ENCODE results near the gene CCDC14.
A peak's percentile ranks its signal among the peaks of the same experiment; 100 is the strongest.
"Not testable (repeated sequence)": the region's sequence is repeated elsewhere in the genome, so short reads cannot be mapped to it uniquely, and the experiment has no call there.

CCDC14 gene, protein sequence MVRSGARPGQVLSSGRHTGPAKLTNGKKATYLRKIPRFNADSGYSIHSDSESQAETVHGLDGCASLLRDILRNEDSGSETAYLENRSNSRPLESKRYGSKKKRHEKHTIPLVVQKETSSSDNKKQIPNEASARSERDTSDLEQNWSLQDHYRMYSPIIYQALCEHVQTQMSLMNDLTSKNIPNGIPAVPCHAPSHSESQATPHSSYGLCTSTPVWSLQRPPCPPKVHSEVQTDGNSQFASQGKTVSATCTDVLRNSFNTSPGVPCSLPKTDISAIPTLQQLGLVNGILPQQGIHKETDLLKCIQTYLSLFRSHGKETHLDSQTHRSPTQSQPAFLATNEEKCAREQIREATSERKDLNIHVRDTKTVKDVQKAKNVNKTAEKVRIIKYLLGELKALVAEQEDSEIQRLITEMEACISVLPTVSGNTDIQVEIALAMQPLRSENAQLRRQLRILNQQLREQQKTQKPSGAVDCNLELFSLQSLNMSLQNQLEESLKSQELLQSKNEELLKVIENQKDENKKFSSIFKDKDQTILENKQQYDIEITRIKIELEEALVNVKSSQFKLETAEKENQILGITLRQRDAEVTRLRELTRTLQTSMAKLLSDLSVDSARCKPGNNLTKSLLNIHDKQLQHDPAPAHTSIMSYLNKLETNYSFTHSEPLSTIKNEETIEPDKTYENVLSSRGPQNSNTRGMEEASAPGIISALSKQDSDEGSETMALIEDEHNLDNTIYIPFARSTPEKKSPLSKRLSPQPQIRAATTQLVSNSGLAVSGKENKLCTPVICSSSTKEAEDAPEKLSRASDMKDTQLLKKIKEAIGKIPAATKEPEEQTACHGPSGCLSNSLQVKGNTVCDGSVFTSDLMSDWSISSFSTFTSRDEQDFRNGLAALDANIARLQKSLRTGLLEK

DNA sequence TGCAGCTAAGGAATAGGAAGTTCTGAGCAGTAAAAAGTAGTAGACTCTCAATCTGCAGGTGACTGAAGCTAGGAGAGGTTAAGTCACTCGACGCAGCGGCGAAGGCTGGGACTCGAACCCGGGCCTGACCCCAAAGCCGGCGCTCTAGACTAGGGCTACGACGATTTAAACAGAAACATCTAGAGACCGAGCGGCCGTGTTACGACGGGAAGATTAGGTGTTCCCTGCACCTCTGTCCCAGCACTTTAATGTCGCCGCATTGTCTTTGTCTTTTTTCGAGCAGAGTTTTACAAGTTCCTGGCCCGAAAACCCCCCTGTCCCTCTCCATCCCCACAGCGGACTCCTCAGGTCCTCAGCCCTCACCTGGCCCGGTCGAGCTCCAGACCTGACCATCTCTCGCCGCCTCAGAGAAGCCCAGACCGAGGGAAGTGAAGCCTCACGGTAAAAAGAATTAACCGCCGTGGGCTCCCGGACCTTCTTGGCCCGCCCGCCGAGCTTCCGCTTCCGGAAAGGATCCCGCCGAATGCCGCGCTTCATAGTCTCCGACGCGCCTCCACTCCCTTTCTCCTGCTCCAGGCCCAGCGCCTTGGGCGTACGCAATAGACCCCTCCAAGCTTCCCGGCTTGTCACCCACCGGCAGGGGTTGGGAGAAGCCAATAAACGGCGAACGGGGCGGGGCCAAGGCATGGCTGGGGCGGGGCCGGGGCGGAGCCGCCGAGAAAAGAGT, at the start of gene CCDC14:
TSS of gene CCDC14 (minus strand) at position 449 of the 727 bp plus-strand sequence. CDS start at position 393, 56 bp downstream.
- DNase-seq (ENCODE audit: low spot score), result peak; percentile 95

DNA sequence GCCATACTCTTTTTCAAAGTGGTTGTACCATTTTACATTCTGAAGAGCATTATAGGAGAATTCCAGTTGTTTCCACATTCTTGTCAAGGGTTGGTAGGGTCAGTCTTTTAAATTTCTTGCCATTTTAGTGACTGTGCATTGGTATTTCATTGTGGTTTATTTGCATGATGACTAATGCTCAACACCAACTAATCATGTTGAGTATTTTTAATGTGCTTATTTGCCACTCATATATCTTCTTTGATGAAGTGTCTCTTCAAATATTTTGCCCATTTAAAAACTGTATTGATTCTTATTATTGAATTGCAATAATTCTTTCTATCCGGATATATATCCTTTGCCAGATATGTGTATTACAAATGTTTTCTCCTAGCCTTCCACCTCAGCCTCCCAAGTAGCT, 47.3 kb upstream of the CCDC14 start:
- DNase-seq (ENCODE audit: low spot score), result not testable (repeated sequence)

DNA sequence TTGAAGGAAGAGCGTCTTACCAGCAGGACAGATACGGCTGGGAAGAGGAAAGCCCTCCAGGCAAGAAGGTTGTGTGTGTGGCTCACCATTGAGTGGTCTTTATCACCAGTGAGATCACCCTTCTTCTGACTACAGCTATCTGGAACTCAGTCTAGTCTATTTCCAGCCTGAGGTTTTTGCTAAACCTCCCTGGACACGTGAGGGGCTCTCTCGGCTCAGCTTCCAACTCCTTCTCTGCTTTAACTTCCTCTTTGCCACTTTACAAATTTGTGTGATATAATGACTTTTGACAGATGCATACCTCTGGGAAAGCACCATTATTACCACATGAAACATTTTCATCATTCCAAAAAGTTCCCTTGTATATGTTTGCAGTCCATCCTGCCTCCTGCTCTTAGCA, 46.2 kb upstream of the CCDC14 start:
- peak; percentile 19 for DNase-seq (ENCODE audit: low spot score)

DNA sequence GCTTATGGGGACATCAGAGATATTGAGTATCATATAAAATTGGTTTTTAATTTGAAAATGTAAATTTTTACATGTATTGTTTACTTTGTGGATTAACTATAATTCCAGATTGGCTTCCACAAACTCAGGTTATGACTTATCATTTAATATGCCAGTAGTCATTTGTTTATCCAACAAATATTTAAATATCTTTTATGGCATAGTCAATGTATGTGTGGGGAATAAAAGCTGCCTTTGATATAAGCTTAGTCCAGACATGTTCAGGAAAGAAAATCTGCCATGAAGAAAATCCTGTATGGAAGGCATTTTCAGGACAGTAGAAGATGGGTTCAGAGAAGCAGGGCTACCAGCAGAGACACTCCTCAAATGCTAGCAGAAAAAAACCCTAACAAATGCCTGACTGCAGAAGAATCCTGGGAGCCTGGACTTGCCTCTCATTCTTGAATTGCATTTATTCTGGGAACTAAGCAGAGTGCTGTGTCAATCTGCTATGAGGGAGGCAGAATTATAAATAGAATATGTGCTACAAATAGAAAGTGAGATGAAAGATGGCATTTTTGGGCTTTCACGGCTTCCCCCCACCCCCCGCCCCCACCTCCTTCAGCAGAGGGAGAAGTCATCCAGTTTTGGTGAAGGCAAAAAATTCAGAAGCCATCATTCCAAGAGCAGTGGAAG, 41.5 kb upstream of the CCDC14 start:
- not testable (repeated sequence) for DNase-seq (ENCODE audit: low spot score)

DNA sequence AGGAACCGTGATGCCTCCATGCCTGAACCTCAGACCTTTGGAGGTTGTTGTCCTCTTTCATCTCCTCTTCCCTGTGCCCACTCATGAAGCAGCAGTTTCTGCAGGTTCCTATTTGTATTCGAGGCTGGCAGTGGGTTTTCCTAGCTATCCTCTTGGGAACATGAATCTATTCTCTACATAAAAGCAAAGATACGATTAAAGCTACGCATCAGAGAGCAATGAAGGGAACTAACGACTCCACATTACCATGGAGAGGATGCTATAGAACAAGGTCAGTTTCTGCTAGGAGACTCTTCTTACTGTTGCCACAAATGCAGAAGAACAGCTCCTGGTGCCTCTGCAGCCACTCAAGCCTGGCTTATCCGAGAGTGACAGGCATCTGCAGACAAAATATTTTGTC, 40.3 kb upstream of the CCDC14 start:
- not testable (repeated sequence) for DNase-seq (ENCODE audit: low spot score)

DNA sequence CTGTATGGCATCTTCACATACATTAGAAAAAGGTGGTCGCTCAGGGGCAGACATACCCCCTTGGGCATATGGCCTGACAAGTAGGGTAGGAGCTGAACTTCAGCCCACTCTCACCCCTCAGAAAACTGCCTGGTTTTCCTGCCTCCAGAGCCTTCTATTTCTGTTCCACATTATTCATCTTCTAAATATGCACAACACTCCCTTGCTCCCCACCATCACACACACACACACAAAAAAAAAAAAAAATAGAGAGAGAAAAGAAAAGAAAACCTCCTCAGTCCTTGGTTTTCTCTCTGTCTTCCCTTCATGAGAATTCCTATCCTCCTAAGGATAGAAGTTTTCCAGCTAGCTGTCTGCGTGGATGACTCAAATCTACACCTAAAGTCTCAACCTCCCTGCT, 36.5 kb upstream of the CCDC14 start:
- peak; percentile 50 for DNase-seq (ENCODE audit: low spot score)

DNA sequence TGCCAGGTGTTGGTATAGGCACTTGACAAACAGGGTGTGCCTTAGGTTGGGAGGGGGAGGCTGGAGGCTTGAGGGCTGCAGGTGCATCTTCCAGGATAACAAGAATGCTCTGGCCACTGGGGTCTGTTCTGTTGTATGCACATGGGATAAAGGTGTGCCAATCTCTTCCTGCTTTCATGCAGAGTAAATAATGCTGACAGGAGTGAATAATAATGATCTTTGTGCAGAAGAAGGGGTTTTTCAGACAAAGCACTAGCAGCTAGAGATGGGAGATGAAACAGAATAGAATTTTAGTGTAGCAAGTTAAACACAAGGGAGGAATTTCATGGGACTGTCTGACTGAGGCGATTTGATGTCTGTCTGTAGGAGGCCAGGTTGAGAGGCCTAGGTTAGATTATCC, 32.8 kb upstream of the CCDC14 start:
- DNase-seq (ENCODE audit: low spot score), result no peak

DNA sequence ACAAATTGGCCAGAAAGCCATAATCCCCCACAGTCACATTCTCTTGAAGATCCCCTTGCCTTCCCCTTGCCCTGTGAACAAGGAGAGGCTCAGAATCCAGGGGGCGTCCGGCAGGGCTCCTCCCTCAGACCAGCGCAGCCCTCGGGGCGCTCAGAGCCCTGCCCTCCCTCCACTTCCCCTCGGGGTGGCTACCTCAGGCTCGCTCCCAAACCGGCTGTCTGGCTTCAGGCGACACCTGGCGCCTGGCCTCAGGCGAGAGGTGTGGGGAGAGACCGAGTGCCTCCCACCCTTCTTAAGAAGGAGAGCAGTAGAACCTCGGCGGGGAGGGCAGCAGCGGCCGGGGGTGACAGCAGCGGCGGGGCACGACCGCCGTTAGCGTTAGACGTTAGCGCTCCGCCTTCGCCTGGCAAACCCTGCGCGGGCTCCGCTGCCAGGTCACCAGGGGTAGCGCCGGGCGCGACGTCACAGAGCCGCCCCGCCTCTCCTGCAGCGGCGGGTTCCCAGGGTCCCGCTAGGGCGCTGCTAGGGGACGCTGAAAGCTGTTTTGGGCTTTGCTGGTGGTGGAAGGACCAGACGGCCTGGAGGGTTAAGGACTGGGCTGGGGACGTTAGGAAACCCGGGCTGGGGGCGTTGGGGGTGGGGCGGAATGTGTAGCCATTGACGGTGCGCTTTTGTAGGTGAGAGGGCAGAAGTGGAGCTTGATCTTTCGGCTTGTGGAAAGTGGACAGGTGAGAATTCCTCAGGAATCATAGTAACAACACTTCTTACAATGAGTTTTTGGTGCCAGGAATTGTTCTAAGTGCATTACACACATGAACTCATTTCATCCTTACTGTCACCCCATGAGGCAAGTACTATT, 30.9 kb upstream of the CCDC14 start, which contains the start of gene ROPN1:
TSS of gene ROPN1 (minus strand) at position 395 of the 859 bp plus-strand sequence. CDS start 11,643 bp downstream, outside the sequence.
- not testable (repeated sequence) for DNase-seq (ENCODE audit: low spot score)

DNA sequence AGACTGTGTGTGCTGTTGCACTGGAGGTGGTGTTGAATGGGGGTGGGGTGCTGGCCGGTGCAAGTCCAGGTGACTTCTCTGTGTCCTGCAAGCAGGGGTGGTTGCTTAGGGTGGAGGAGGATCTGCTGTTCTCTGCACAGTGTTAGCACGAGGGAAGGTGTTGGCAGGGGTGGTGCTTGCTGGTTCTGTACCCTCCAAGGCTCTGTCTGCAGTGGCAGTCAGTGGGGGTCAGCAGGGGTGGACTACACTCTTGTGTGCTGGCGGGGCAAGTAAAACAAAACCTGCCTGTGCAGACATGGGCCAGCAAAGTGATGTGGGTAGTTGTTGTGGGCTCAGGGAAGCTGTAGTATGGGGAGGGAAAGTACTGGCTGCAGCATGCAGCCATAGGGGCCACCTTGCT, 25.4 kb upstream of the CCDC14 start:
- no peak for DNase-seq (ENCODE audit: low spot score)

DNA sequence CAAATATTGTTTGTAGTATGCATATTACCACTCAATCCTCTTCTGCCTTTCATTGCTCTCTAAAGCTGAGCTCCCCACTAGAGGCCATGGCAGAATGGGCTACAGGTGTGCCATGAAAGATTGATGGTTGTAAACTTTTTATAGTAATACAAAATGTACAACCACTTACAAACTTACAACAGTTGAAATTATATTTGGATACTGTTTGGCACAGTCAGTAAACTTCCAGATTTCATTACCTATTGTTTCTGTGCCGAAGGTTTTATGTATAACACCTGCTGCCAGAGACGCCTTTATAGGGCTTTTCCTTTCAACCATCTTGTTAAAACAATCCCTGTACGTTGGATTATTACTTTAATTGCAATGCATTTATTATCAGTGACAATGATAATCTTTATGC, 23.9 kb upstream of the CCDC14 start:
- no peak for DNase-seq (ENCODE audit: low spot score)

DNA sequence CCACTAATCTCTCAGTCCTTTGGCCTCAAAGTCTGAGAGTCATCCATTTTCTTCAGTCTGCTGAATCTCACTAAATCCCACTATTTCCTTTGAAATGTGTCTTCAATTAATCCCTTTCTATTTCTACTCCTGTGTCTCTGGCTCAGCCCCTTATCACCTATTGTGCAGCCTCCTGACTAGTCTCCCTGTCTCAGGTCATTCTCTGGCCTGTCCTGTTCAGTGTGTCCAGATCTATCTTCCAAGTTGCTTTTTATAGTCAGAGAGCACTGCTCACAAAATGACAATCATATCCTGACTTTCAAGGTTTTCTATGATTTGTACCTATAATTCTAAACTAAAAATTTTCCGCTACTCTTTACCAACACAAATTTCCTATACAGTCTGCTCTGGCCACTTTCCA, 23.3 kb upstream of the CCDC14 start:
- no peak for DNase-seq (ENCODE audit: low spot score)

DNA sequence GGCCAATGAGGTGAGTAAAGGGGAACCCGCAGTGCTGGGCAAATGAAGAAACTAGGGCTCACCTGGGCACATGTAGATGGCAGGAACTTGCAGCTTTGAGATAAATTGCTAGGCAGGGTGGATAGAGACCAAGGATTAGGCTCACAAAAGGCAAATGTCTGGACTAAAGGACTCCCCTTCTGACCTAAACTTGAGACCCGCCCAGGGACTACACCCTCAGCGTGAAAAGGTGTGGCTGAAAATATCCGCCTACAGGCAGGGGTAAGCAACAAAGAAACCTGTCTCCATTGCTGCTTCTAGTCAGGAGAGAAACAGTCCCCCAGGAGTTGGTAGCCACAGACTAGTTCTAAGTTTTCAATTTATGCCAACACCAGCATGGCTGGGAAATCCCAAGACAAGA, 20.3 kb upstream of the CCDC14 start:
- not testable (repeated sequence) for DNase-seq (ENCODE audit: low spot score)

DNA sequence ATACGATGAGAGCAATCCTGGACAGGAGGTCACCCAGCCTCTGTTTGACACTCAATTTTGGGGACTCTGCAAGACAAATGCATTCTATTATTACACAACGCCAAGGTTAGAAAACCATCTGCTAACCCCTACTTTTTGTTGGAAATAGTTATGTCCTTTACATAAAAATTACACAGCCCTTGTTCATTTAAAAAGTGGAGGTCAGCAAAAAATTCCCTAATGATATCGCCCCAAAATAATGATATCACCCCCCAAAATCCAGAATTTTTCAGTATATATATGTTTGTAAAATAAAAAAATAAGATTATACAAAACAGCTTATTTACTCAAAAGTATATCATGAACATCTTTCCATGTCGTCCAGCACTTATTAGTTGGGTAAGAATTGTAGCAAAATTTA, 19.5 kb upstream of the CCDC14 start:
- no peak for DNase-seq (ENCODE audit: low spot score)

DNA sequence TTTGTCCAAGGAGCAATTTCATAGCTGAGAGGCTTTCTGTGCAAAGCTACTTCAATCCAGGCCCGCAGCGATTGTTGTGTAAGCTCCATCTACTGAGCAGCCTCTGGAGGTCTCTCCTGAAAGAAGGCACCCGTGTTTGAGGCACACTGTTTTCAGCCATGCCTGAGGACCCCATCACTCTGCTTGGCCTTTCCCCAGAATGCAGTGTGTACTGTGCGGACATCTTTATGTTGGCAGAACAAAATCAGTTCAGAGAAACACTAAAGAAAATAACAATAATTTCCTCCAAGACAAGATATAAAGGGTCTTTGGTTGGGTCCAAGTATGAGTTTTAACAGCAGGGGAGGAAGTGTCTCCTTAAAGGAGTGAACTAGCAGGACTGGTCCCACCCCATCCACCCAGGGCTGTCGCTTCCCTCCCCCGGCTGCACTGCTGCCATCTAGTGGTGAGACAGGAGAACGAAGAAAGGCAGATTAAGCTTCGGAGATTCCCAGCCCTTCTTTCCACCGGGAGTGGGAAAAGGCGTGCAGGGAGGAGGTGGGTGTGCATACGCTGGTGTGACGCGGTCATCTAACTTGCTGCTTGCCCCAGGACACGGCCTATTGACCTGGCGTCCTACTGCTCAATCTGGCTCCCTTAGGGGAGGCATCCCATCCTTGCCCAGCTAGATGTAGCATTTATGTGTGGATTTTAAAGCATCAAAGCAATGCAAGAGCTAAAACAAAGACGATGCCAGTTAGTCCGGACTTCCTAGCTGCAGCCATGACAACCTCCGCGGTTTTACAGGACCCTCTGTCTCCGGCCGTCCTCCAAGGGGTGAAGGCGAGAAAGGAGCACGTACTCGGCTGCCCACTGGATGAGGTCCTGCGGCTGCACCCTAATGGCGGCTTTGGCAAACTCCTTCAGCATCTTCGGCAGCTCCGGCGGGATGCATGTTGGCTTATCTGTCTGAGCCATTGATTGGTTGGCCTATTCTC, 18.8 kb upstream of the CCDC14 start:
- DNase-seq (ENCODE audit: low spot score), result peak; percentile 51

DNA sequence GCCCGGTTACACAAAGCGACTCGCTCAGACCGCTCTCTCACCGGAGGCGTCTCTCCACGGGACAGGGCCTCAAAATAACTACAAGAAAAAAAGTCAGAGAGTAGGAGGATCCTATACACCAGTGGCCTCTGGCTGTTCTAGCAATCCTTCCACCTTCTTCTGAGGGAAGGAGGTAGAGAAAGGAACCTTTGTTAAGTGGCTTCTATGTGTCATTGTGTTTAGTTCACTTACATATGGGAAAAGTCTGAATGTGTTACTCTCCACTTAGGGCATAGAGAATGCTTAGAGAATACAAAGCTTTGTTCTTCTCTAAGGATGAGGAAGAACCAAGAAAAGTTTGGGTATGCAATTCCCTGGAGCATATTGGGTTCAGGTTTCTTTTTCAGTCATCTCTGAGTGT, 15.9 kb upstream of the CCDC14 start:
- not testable (repeated sequence) for DNase-seq (ENCODE audit: low spot score)

DNA sequence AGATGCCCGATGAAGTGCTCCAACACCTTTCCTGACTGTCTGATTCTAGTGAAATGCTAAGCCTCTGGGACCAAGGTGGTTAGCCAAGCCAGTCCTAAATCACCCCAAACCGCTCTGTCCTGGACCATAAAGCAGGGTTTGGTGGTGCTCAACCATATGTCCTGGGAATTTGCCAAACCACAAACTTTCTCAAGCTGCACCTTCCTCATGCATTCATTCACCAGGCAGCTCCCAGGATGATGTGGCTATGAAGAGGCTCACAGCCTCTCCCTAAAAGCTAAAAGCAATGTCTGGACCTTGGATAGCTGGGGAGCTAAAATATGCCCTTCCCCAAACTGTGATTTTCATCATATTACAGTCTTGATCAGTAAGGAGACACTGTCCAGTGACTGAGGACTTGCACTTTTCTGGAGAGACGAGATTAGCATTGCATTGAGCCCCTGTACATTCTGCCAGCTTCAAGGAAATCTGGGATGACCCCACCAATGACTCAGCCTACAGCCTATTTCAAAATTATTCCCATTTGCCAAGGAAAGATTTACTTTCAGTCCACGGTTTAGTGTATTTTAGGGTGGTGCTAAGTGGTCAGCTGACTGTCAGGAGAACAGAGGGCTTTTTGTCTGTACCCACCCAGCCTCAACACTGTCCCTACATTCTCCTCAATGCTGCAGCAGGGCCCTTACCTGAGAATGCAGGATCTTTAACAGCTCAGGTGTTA, 15.3 kb upstream of the CCDC14 start:
- DNase-seq (ENCODE audit: low spot score), result not testable (repeated sequence)

DNA sequence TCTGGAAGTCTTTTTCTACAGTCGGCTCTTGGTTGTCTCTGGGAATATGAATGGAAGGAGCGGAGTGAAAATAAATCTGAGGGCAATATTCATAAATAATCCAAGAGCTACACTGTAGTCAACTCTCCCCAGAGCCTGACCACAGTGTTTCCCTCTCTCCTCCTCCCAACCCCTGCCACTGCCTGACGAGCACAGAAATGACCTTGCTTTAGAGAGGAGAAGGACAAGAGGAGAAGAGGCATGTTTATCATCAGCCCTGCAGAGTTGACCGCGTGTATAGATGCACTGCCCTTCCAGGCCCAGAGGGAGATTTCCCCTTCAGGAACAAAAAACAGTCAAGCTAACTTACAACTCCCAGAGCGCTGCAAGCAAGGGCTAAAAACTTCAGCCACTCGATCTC, 14.0 kb upstream of the CCDC14 start:
- not testable (repeated sequence) for DNase-seq (ENCODE audit: low spot score)

DNA sequence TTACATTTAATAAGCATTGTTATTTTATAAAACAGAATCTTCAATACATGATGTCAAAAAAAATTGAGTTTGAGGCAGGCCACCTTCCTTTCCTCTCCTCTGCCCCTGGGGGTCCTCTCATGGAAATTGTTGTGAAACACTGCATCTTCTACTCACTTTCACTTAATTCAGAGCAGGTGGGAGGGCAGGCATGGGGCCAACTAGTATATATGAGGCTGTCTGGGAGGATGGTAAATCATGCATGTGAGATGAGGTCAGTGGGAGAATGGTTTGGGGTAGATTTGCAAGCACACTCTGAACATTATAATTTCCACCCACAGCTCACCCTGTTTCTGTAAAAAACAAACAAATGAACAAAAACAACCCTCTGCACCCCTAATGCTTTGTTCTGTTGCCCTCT, 10.4 kb upstream of the CCDC14 start:
- no peak for DNase-seq (ENCODE audit: low spot score)

DNA sequence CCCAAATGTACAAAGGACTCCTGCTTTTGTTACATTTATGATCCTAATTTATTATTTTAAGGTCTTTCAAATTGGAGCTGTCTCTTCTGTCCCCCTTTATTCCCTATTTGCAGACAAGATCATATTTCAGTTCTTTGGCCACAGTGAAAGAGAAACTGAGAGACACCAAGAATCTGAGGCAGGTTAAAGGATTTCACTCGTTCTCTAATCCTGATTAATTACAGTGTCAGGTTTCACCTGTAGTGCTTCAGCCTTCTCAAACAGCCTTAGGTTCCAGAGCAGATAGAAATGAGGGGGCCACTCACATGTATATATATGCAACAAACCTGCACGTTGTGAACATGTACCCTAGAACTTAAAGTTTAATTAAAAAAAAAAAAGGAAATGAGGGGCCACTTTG, 6.2 kb upstream of the CCDC14 start:
- DNase-seq (ENCODE audit: low spot score), result not testable (repeated sequence)

All from AG20443 (cell line).